ENCODE results near the gene MPZL1. TPM values are rescaled to one million over a fixed set of nuclear protein-coding genes. Genes with fewer than 3 reads are reported as not detected.

The MPZL1 gene
- total RNA-seq, 2 experiments from 2014 or later: 48.9 to 61.9 TPM

GRCh38 chr1:167767761-167768160, 46.0 kb downstream of the MPZL1 start:
- no peak for DNase-seq (ENCODE audit: low spot score)
- no peak for TF ChIP-seq CTCF (conservative IDR thresholded peaks at IDR 0.05; ENCODE audit: low read length)
- TF ChIP-seq EZH2phosphoT487 (IDR thresholded peaks at IDR 0.05; ENCODE audit: borderline replicate concordance, low read depth, low read length): no peak
- Histone ChIP-seq H3K36me3 (ENCODE audit: insufficient read depth, low read length) (peaks cover 63% of the 10 kb centered on the region), H3K27ac (ENCODE audit: low read depth, low read length, poor library complexity, severe bottlenecking) (no peak overlapping the region), H3K79me2 (ENCODE audit: insufficient read depth, low read depth, low read length) (no peaks in the 10 kb centered on the region), H3K9me3 (ENCODE audit: low read length) (no peaks in the 10 kb centered on the region), H3K4me1 (ENCODE audit: insufficient read depth, low read length, poor library complexity, severe bottlenecking) (no peaks in the 10 kb centered on the region), H3K4me2 (ENCODE audit: low read length) (no peak overlapping the region), H3K4me3 (ENCODE audit: low read depth, low read length, poor library complexity, severe bottlenecking) (no peak overlapping the region), H4K20me1 (ENCODE audit: insufficient read depth, low read length) (no peaks in the 10 kb centered on the region), H3K9me2 (ENCODE audit: insufficient read depth, low read length) (no peaks in the 10 kb centered on the region), H2AFZ (ENCODE audit: low read length) (no peak overlapping the region)
- POLR2A ChIA-PET: interaction anchor here (1.5 kb wide), 1 partner anchor 13 kb away, joined by 3 read pairs; no protein-coding TSS in a partner anchor
- CTCF ChIA-PET (ENCODE audit: unreplicated experiment): no interaction called here
- intact Hi-C loops (cut with micrococcal nuclease; ENCODE audit: unreplicated experiment): no loop called here
- BruUV-seq (replicated peaks): no TSS peak

- Histone ChIP-seq H3K79me2 (ENCODE audit: insufficient read depth, low read depth, low read length) (no peaks in the 10 kb centered on the region), H3K36me3 (ENCODE audit: insufficient read depth, low read length) (peaks cover 87% of the 10 kb centered on the region), H3K9me2 (ENCODE audit: insufficient read depth, low read length) (no peaks in the 10 kb centered on the region), H3K4me3 (ENCODE audit: low read depth, low read length, poor library complexity, severe bottlenecking) (no peak overlapping the region), H3K4me1 (ENCODE audit: insufficient read depth, low read length, poor library complexity, severe bottlenecking) (no peaks in the 10 kb centered on the region), H3K27ac (ENCODE audit: low read depth, low read length, poor library complexity, severe bottlenecking) (no peak overlapping the region), H2AFZ (ENCODE audit: low read length) (no peak overlapping the region), H3K4me2 (ENCODE audit: low read length) (no peak overlapping the region), H4K20me1 (ENCODE audit: insufficient read depth, low read length) (no peaks in the 10 kb centered on the region), H3K9me3 (ENCODE audit: low read length) (no peaks in the 10 kb centered on the region)
- POLR2A ChIA-PET: interaction anchor here (0.9 to 1.1 kb wide), 3 partner anchors 9 to 169 kb away, joined by 3 to 4 read pairs (median 3); no protein-coding TSS in a partner anchor
- no peak for DNase-seq (ENCODE audit: low spot score)
- intact Hi-C loops (cut with micrococcal nuclease; ENCODE audit: unreplicated experiment): no loop called here
- CTCF ChIA-PET (ENCODE audit: unreplicated experiment): no interaction called here
- no TSS peak for BruUV-seq (replicated peaks)
- TF ChIP-seq EZH2phosphoT487 (IDR thresholded peaks at IDR 0.05; ENCODE audit: borderline replicate concordance, low read depth, low read length) (no peak), CTCF (conservative IDR thresholded peaks at IDR 0.05; ENCODE audit: low read length) (no peak)
Measured at GRCh38 chr1:167770127-167770526, 48.3 kb downstream of the MPZL1 start.

GRCh38 chr1:167772436-167772835, 50.7 kb downstream of the MPZL1 start:
- intact Hi-C loops (cut with micrococcal nuclease; ENCODE audit: unreplicated experiment): no loop called here
- BruUV-seq (replicated peaks): no TSS peak
- H3K4me1 ChIP-seq (ENCODE audit: insufficient read depth, low read length, poor library complexity, severe bottlenecking): no peaks in the 10 kb centered on the region
- H3K4me2 ChIP-seq (ENCODE audit: low read length): no peak overlapping the region
- no peaks in the 10 kb centered on the region for H3K9me3 ChIP-seq (ENCODE audit: low read length)
- no peak overlapping the region for H3K27ac ChIP-seq (ENCODE audit: low read depth, low read length, poor library complexity, severe bottlenecking)
- no peak overlapping the region for H2AFZ ChIP-seq (ENCODE audit: low read length)
- no peak overlapping the region for H3K4me3 ChIP-seq (ENCODE audit: low read depth, low read length, poor library complexity, severe bottlenecking)
- H3K36me3 ChIP-seq (ENCODE audit: insufficient read depth, low read length): peaks cover 90% of the 10 kb centered on the region
- ChIA-PET CTCF (ENCODE audit: unreplicated experiment) (no interaction called here), POLR2A (interaction anchor here (1.8 kb wide), 1 partner anchor 19 kb away, joined by 4 read pairs; no protein-coding TSS in a partner anchor)
- no peak for TF ChIP-seq EZH2phosphoT487 (IDR thresholded peaks at IDR 0.05; ENCODE audit: borderline replicate concordance, low read depth, low read length)
- no peak for TF ChIP-seq CTCF (conservative IDR thresholded peaks at IDR 0.05; ENCODE audit: low read length)
- no peaks in the 10 kb centered on the region for H3K9me2 ChIP-seq (ENCODE audit: insufficient read depth, low read length)
- H3K79me2 ChIP-seq (ENCODE audit: insufficient read depth, low read depth, low read length): no peaks in the 10 kb centered on the region
- no peaks in the 10 kb centered on the region for H4K20me1 ChIP-seq (ENCODE audit: insufficient read depth, low read length)
- DNase-seq (ENCODE audit: low spot score): no peak
